ENCODE data around the gene PIGX.
"Not testable (repeated sequence)": the region's sequence is repeated elsewhere in the genome, so short reads cannot be mapped to it uniquely, and the experiment has no call there.

Gene PIGX

DNA sequence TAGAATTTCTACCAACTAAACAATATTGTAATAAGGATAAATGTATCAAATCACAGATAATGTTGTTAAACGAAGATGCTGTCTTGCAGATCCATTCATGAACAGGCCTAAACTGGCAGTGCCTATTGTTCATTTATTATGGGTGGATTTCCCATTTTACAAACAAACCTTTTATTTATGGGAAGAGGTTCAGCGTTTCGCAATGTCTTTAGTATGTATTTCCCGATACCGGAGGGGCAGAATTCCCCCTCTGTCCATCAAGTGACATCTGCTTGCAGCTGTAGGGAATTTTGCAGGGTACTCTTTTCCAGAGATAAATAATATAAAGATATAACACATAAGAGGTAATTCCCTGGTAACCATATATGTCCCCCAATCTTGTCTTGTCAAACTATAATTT, 5.8 kb upstream of the PIGX start:
- no peak for DNase-seq (ENCODE audit: low spot score)

DNA sequence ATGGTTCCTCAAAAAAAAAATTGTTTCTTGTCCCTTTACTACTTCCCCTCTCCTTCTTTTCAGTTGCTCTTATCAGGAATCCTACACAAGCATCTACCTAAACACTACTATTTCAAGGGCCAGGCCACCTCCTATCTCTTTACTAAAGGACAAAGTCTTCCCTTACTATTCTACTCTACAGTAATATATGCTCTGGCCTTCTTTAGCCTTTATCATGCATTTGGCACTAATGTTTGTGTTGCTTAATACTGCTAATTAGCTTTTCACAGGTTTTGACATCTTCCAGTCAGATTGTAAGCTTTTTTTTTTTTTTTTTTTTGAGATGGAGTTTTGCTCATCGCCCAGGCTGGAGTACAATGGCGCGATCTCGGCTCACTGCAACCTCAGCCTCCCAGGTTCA, 5.4 kb upstream of the PIGX start:
- no peak for DNase-seq (ENCODE audit: low spot score)

DNA sequence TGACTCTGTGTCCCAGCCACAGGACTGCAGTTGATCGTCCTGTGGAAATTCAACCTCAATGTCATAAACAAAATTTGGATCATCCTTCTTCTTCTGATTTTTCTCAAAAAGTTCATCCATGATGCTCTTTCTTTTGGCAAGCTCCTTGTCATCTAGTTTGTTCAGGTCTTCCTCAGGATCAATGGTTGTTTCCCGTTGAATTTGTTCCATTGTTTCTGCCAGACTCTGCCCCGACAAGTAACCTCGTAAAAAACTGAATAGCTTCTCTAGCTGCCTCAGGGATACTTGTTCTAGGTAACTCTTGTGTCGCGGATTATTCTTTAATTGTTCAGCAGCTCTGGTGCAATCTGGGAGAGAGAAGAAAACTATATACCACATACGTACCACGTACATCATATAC, 4.6 kb upstream of the PIGX start:
- no peak for DNase-seq (ENCODE audit: low spot score)

DNA sequence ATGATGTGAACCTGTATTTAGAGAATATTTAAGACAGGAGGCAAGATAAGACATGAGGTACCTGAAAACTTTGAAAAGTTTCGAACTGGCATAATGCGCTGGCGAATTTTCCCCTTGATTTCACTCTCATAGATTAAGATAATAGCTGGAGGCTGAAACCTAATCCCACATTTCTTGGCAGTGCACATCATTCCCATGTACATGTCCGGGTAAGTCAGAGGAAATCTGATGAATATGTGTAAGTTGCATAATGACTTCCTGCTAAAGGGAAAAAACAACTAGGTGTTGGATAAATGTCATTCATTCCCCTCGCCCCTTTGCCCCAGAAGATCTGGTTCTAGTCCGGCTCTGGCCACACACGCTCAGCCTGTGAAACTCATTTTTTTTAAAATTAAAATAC, 3.7 kb upstream of the PIGX start:
- no peak for DNase-seq (ENCODE audit: low spot score)

DNA sequence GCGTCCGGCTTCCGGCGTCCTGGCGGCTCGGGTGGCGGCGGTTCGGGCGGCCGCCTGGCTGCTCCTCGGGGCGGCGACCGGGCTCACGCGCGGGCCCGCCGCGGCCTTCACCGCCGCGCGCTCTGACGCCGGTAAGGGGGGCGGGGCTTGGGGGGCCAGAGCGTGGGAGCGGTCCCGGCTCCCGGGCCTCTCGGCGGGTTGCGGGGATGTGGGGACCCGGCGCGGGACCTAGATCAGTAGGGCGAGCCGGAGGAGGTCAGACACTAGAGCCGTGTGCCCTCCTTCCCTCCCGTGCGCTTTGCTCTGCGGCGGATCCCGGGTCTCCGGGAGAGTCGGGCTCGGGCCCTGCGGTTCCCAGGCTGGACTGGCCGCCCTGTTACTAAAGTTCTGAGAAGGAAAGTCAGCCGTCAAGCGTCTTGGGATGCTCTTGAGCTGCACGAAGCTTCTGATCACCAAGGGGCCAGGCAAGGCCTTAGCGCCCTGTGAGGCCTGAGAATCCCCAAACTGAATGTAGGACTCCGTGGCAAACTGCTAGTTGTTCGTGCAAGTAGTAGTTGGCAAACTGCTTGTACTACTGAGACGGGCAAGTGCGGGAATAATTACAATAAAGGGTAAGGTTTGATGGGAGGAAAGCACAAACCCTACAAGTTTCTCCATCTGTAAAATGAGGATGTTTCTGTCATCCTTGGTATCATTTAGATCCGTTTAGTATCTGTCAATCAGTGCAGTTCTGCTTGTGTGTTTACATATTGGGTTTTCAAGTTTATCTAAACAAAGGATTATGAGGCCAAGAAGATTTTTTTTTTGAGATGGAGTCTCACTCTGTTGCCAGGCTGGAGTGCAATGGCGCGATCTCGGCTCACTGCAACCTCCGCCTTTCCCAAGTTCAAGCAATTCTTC, 587 bp downstream of the PIGX start:
- no peak for DNase-seq (ENCODE audit: low spot score)

DNA sequence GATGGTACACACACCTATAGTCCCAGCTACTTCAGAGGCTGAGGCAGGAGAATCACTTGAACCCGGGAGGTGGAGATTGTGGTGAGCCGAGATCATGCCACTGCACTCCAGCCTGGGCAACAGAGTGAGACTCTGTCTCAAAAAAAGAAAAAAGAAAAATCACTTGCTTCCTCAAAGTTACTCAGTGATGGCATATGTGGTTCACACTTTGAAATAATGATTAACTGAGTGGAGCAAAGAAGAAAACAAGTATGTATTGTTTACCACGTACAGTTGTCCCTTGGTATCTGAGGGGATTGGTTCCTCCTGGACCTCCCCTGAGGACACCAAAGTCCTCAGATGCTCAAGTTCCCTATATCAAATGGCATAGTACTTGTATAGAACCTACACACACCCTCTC, 5.0 kb downstream of the PIGX start:
- not testable (repeated sequence) for DNase-seq (ENCODE audit: low spot score)

DNA sequence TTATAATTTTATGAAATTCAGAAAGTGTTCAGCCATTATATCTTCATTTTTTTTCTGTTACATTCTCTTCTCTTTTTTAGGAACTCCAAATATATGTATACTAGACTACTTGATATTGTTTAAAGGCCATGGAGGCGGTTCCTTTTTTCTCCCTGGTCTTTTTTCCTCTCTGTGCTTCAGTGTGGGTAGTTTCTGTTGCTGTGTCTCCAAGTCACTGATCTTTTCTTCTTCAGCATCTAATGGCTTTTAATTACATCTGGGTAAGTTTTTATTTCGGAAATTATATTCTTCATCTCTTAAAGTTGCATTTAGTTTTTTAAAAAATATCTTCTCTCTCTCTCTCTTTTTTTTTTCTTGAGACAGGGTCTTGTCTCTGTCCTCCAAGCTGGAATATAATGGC, 8.9 kb downstream of the PIGX start:
- DNase-seq (ENCODE audit: low spot score) = no peak

DNA sequence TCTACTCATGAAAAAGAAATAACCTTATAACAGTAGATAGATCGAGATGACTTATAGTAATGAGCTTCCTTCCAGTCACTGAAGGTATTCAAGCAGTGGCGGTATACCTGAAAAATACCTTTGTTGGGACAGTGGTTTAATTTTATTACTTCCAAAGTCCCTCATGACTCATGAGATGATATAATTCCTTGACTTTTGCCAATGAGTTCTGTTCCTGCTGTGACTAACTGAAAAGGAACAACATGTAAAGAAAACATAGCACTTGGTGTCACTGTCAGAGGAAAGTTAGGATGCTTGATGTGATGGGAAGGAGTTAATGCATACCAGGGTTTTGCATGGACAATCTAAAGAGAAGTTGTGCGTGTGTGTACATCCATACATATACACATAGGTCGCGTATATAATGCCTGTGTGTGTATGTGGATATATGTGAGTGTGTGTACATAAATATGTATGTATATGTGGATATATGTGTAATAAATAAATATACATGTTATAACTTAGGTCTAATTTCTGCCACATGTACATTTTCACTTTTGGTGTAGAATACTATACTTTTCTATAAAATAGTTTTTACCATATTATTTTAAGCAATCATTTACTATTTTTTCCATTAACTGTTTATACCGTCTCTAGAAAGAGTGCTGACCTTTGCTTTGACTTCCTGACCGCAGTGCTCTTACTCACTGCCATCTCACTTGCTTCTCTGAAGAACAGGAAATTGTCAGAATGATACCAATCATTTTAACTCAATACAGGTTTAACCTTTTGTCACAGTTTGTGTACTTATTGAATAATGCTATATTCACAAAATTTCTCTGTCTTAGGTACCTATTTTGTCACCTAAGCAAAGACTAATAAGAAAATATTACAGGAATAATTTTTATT, 14.9 kb downstream of the PIGX start:
- no peak for DNase-seq (ENCODE audit: low spot score)

DNA sequence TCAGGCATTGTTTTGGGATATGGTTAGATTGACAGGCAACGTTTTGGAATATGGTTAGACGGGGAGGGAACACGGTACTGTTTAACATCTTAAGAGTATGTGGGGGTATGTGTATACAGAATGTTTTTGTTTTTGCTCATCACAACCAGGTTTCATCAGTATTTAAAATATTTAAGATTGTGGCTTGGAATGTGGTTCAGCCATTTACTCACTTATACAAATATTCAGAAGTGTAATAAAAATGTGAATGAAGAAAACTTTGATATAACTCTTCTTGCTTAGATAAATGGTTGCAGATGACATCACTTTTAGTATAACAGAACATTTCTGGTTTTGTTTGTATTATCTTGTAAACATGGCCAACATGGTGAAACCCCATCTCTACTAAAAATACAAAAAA, 23.6 kb downstream of the PIGX start:
- no peak for DNase-seq (ENCODE audit: low spot score)

DNA sequence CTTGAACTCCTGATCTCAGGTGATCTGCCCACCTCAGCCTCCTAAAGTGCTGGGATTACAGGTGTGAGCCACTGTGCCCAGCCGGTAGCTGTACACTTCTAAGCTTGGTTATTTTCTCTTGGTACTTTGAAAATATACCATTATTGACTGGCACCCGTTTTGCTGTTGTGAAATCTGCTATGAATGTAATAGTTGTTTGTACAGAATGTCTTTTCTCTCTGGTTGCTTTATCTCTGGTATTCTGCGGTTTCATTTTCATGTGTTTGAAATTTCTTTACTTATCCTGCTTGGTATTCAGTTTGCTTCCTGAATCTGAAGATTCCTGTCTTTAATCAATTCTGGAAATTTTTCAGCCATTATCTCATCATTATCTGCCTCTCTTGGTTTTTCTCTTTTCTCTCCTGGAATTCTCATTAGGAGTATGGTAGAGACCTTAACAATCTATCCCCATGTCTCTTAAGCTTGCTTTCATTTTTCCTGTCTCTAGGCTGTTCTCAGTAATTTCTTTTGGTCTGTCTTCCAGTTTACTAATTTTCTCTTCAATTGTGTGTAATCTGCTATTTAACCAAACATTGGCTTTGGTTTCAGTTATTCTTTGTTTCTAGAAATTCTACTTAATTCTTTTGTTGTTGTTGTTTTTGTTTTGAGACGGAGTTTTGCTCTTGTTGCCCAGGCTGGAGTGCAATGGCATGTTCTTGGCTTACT, 24.6 kb downstream of the PIGX start:
- no peak for DNase-seq (ENCODE audit: low spot score)

DNA sequence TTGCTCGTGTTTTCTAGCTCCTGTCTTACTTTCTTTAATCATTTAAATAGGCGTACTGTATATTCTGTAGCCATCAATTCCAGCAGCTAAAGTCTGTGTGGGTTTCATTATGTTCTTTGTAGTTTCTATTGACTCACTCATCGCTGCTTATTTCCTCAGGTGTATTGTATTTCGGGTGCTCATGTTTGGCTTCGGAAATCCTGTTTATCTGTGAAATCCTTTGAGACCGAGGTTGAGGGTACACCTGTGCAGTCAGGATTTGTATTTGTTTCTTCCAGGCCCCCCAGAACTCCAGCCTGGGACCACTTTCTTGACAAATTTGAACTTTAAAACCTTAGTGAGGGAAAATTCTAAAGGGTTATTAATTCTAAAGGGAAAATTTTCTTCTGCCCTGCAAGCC, 25.5 kb downstream of the PIGX start:
- no peak for DNase-seq (ENCODE audit: low spot score)

DNA sequence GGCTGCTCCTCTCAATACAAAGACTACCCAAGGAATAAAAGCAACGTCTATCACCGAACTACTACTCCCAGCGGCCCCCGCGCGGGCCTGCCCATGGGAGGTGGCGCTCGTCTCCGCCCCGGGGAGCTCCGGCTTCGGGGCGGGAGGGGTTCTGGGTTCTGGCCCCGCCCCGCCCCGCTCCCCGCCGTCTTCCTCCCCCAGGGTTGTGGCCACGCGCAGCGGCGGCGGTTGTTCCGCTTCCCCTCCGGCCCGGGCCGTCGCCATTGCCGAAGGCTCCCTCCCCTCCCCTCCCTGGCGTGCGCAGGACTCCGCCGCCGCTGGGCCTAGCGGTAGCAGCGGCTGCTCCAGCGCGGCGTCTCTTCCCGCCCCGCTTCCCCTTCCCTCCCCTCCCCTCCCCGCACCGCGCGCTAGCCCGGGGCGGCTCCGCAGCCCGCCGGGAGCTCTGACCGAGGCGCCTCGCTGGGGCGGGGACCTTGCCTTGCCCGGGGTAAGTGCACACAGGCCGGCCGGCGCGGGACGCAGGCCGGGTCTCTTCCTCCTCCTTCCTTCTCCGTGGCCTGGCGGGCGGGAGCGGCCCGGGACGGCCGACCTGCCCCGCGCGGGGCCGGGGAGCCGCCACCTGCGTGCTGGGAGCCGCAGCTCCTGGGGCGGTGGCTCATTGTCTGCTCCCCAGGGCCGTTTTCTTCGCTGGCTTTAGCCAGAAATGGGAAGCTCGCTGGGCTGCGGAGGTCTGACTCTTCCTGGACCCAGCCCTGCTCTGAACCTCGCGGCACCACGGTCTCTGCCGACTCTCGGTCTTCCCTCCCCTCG, 27.7 kb downstream of the PIGX start, which contains the start of gene PAK2:
PAK2 (plus strand) TSS at position 187 of the 810 bp plus-strand sequence. CDS start 42,790 bp downstream, outside the sequence.
- DNase-seq (ENCODE audit: low spot score) = peak; percentile 93

DNA sequence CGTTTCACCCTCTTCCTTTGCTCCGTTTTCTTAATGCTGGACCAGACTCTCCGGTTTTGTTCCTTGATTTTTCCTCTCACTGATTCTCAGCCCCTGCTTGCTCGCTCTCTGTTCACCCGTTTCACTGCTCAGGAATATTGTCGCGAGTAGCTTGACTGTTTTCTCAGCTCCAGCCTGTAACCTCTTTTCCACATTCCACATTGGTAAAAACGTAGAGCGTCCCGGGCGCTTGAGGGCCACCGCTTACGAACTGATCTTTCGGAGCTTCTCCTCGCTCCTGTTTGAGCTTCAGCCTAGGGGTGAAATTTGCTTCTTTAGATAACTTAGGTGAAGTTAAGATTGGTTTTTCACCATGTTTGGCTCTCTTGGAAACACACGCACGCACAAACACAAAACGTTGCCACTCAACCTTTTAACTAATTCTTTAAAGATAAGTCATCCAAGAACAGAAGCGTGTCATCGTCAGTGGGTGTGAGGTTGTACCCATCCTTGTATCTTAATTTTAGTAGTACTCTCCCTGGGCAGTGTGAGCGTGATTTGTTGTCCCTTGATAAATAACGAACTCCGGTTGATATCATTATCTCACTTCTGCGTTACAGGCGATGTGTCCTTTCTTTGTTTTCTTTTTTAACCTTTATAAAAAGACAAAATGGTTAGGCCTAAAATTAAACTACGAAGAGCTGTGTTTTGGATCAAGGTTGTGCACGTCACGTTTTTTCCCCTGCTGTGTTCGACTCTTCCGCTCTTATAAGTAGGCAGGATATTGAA, 28.5 kb downstream of the PIGX start:
- peak; percentile 37 for DNase-seq (ENCODE audit: low spot score)

DNA sequence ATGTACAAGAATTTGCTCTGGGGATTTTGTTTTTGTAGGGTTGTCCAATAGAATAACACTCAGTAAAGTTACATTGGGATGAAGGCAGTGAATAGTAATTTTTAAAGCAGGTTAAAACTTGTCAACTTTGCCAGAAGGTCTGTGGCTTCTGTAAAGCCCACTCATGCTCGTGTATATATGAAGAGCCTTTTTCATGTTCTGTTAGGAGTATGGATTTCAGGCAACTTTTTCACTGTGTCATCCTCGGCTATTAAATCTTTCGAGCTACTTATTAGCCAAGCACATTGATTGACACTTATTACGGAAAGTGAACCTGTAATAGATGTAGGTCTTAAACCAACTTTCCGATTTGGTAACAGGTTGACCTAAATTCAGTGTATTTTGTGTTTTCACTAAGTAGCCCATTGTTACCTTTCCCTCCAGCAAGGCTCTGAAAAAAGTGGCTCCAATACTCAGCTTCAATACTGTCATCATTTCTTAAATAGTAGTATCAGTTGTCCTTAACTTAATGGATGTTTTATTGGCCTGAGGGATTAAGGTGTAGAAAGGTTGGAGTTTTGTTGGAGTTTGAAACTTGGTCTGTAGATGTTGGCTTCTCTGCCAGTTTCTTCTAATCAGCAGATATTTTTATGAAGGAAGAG, 29.2 kb downstream of the PIGX start:
- DNase-seq (ENCODE audit: low spot score) = no peak

DNA sequence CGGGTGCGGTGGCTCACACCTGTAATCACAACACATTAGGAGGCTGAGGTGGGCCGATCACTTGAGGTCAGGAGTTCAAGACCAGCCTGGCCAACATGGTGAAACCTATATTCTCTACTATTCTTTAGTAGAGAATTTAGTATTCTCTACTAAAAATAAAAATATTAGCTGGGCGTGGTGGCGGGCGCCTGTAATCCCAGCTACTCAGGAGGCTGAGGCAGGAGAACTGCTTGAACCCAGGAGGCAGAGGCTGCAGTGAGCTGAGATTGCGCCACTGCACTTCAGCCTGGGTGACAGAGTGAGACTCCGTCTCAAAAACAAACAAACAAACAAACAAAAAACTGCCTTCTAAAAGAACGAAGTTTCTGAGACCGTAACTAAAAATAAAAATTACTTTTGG, 31.4 kb downstream of the PIGX start:
- DNase-seq (ENCODE audit: low spot score) = not testable (repeated sequence)

DNA sequence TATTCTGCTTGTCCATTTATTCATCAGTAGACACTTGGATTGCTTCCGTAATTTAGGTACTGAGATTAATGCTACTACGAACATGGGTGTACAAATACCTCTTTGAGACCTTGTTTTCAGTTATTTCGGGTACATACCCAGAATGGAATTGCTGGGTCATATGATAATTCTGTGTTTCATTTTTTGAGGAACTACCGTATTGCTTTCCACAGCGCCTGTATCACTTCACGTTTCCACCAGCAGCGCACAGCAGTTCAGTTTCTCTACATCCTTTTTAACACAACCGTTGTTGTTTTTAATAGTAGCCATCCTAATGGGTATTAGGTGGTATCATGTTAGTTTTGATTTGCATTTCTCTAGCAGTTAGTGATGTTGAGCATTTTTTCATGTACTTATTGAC, 36.9 kb downstream of the PIGX start:
- DNase-seq (ENCODE audit: low spot score) = no peak

DNA sequence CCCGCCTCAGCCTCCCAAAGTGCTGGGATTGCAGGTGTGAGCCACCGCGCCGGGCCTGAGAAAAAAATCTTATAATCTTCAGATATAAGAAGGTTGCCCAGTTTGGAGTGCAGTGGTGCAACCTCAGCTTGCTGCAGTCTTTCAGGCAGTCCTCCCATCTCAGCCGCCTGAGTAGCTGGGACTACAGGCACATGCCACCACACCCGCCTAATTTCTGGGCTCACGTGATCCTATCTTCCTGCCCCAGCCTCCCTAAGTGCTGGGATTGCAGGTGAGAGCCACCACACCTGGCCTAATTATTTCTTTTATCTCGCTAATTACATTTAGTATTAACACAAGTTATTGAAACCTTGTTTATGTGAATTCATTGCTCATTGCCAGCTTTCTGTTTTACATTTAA, 41.0 kb downstream of the PIGX start:
- DNase-seq (ENCODE audit: low spot score) = no peak

DNA sequence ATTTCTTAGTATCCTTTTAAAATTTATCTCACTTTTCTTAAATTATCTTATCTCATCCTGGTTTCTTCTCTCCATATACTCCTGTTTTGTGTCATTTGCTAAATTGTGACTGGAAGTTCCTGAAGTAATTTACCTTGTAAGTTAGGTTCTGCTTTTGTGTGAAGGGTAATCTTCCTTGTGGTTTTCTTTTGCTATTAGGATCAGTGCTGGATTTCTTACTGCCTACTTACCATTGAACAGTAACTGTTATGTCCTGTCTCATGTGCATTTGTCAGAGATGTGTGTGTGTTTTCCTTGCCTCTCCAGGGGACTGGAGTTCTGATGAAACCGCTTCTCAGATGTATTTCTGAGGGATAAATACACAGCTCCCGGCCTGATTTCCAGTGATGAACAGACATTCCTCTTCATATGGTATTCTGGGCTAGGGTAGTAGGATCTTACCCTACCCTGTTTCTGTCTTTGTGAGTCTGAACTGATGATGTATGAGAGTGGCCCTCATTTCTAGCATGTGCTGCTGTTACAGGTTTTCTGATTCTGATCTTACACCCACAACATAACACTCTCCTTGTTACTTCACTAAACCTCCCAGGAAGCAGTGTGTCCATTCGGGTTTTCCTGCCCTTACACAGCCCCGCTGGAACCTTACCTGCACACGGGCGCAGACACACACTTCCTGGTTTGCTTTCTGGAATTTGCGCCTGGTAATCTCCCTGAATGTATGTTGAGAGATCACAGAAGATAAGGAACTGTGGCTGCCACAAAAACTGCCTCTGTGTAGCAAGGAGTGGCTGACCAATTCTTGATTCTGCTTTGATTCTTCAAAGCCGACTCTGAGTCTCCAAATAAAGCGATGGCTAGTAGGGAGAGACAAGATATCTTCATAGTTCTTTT, 42.2 kb downstream of the PIGX start:
- no peak for DNase-seq (ENCODE audit: low spot score)

DNA sequence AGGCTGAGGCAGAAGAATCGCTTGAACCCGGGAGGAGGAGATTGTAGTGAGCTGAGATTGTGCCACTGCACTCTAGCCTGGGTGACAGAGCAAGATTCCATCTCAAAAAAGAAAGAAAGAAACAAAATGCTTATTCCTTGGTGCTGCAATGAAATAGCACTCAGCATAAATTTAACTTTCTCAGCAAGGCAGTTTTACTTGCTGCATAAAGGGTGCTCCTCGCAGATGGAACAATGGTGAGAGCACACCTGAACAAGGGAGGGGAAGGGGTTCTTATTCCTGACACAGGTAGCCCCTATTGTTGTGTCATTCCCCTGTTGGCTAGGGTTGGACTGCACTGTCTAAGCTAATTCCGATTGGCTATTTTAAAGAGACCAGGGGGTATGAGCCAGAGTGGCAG, 44.6 kb downstream of the PIGX start:
- DNase-seq (ENCODE audit: low spot score) = no peak

Data from iPS-NIHi11 (cell line).